Panc1 (cell line): ENCODE measurements around the gene VWA2.

Experiments used
- CTCF ChIP-seq: fragments of 450-650 bp; IDR thresholded peaks from 2 replicates; pipeline ENCODE4 v1.5.1; 2017; ENCODE audit warnings: mild to moderate bottlenecking
- SIN3A ChIP-seq: IDR thresholded peaks from 2 replicates; pipeline ENCODE4 v1.6.1; 2012; ENCODE audit warnings: low read depth, mild to moderate bottlenecking, low read length, moderate library complexity, borderline replicate concordance; ENCODE audit not compliant: insufficient read depth
- TF ChIP-seq, protein P1 (sequence below), 2 experiments: IDR thresholded peaks; 2 replicates each; pipeline ENCODE4 v1.6.1; 2011 to 2012; ENCODE audit warnings: low read depth in 2 of 2, control low read depth in 1 of 2, low read length in 1 of 2, mild to moderate bottlenecking in 1 of 2, moderate library complexity in 1 of 2; ENCODE audit not compliant: insufficient read depth in 1 of 2

DNA sequence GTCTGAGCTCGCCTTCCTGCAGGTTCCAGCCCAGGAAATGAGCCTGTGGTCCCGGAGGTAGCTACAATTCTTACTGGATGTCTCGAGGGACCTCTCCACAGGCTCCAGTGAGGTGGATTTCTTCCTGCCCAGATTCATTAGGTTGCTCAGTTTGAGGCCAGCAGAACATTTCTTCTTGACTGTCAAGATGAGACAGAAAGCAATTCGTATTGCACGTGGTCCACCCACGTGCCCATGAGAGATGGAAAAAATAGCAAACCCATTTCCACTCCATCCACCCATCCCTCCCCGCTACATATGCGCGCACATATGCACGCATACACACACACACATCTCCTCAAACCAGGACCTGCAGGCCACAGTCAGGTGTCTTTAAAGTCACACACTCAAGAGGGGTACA, 68.7 kb downstream of the VWA2 start:
- TF ChIP-seq CTCF (no peak), SIN3A (no peak)
- TF ChIP-seq, protein P1, sequence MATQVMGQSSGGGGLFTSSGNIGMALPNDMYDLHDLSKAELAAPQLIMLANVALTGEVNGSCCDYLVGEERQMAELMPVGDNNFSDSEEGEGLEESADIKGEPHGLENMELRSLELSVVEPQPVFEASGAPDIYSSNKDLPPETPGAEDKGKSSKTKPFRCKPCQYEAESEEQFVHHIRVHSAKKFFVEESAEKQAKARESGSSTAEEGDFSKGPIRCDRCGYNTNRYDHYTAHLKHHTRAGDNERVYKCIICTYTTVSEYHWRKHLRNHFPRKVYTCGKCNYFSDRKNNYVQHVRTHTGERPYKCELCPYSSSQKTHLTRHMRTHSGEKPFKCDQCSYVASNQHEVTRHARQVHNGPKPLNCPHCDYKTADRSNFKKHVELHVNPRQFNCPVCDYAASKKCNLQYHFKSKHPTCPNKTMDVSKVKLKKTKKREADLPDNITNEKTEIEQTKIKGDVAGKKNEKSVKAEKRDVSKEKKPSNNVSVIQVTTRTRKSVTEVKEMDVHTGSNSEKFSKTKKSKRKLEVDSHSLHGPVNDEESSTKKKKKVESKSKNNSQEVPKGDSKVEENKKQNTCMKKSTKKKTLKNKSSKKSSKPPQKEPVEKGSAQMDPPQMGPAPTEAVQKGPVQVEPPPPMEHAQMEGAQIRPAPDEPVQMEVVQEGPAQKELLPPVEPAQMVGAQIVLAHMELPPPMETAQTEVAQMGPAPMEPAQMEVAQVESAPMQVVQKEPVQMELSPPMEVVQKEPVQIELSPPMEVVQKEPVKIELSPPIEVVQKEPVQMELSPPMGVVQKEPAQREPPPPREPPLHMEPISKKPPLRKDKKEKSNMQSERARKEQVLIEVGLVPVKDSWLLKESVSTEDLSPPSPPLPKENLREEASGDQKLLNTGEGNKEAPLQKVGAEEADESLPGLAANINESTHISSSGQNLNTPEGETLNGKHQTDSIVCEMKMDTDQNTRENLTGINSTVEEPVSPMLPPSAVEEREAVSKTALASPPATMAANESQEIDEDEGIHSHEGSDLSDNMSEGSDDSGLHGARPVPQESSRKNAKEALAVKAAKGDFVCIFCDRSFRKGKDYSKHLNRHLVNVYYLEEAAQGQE (IDR thresholded peaks at IDR 0.05; ENCODE audit: insufficient read depth in 1 of 2, low read depth in 2 of 2, low read length in 1 of 2), result no peak
